SH-SY5Y (cell line): ENCODE data around the gene DLG2.

Experiments
- GATA2 ChIP-seq: IDR thresholded peaks from 2 replicates; pipeline ENCODE4 v1.6.1; 2011; ENCODE audit warnings: mild to moderate bottlenecking, low read depth, low read length
- GATA3 ChIP-seq: IDR thresholded peaks from 2 replicates; pipeline ENCODE4 v1.6.1; 2011; ENCODE audit warnings: low read depth, mild to moderate bottlenecking, low read length, moderate library complexity

Gene DLG2

GRCh38 chr11:84757711-84758110, 869.4 kb downstream of the DLG2 start:
- TF ChIP-seq GATA2 (no peak), GATA3 (no peak)

GRCh38 chr11:84751371-84751770, 875.8 kb downstream of the DLG2 start:
- TF ChIP-seq GATA2 (no peak), GATA3 (no peak)

- TF ChIP-seq GATA2 (no peak), GATA3 (no peak)
Measured at GRCh38 chr11:84747871-84748270, 879.3 kb downstream of the DLG2 start.

- TF ChIP-seq GATA3 (no peak), GATA2 (no peak)
Measured at GRCh38 chr11:84740050-84740449, 887.1 kb downstream of the DLG2 start.

- TF ChIP-seq GATA3, result no peak
- TF ChIP-seq GATA2, result no peak
Measured at GRCh38 chr11:84724256-84724655, 902.9 kb downstream of the DLG2 start.

GRCh38 chr11:84722583-84723108, 904.5 kb downstream of the DLG2 start:
- no peak for TF ChIP-seq GATA2
- no peak for TF ChIP-seq GATA3

GRCh38 chr11:84721561-84721961, 905.6 kb downstream of the DLG2 start:
- TF ChIP-seq GATA2, result no peak
- no peak for TF ChIP-seq GATA3

- TF ChIP-seq GATA2, result no peak
- no peak for TF ChIP-seq GATA3
Measured at GRCh38 chr11:84720706-84721402, 906.3 kb downstream of the DLG2 start.

GRCh38 chr11:84719935-84720577, 907.1 kb downstream of the DLG2 start:
- no peak for TF ChIP-seq GATA3
- no peak for TF ChIP-seq GATA2

- TF ChIP-seq GATA3, result no peak
Measured at GRCh38 chr11:84714316-84714780, 912.8 kb downstream of the DLG2 start.

- no peak for TF ChIP-seq GATA3
- TF ChIP-seq GATA2, result no peak
Measured at GRCh38 chr11:84691830-84692229, 935.3 kb downstream of the DLG2 start.

GRCh38 chr11:84687433-84687832, 939.7 kb downstream of the DLG2 start:
- TF ChIP-seq GATA2 (no peak), GATA3 (no peak)

- TF ChIP-seq GATA2 (no peak), GATA3 (no peak)
Measured at GRCh38 chr11:84686716-84687115, 940.4 kb downstream of the DLG2 start.

GRCh38 chr11:84685976-84686375, 941.2 kb downstream of the DLG2 start:
- TF ChIP-seq GATA2, result no peak
- no peak for TF ChIP-seq GATA3

GRCh38 chr11:84685149-84685548, 942.0 kb downstream of the DLG2 start:
- TF ChIP-seq GATA3, result no peak
- no peak for TF ChIP-seq GATA2

GRCh38 chr11:84681456-84681855, 945.7 kb downstream of the DLG2 start:
- TF ChIP-seq GATA2, result no peak
- TF ChIP-seq GATA3, result no peak
